GM06990 (cell line): Measurements from ENCODE around the gene KREMEN1.

Experiments used
- DNase-seq: peaks from one replicate; pipeline ENCODE4 v3.0.0-alpha.2; 2011; ENCODE audit not compliant: insufficient read length; ENCODE audit errors: extremely low read depth
- H3K27me3 ChIP-seq: replicated peaks from 2 replicates; pipeline ENCODE4 v1.6.0; 2011; ENCODE audit warnings: low read length; ENCODE audit not compliant: control insufficient read depth, insufficient read depth
- H3K36me3 ChIP-seq: 2 replicates; pipeline ENCODE4 v1.5.1; 2011; ENCODE audit warnings: low read length; ENCODE audit not compliant: control insufficient read depth, insufficient read depth
- H3K4me3 ChIP-seq: replicated peaks from 2 replicates; pipeline ENCODE4 v1.5.1; 2011; ENCODE audit warnings: low read depth, mild to moderate bottlenecking, control low read depth, low read length
- CTCF ChIP-seq: IDR thresholded peaks from 2 replicates; pipeline ENCODE4 v1.5.1; 2011; ENCODE audit warnings: low read length, control low read depth, mild to moderate bottlenecking, inconsistent platforms; ENCODE audit not compliant: insufficient read depth, poor library complexity, severe bottlenecking

Gene KREMEN1

GRCh38 chr22:29207562-29208501 is 135.0 kb downstream of the KREMEN1 start:
- TF ChIP-seq CTCF, result no peak
- H3K36me3 ChIP-seq, result no peaks in the 10 kb centered on the region
- H3K27me3 ChIP-seq, result no peaks in the 10 kb centered on the region
- no peak for DNase-seq
- peak overlapping the region; percentile 91 for H3K4me3 ChIP-seq

- peak overlapping the region; percentile 91 for H3K4me3 ChIP-seq
- no peak for DNase-seq
- no peak for TF ChIP-seq CTCF
Measured at GRCh38 chr22:29208502-29208862, 135.6 kb downstream of the KREMEN1 start.

GRCh38 chr22:29208879-29209623 is 136.2 kb downstream of the KREMEN1 start:
- Histone ChIP-seq H3K36me3 (no peaks in the 10 kb centered on the region), H3K4me3 (peak overlapping the region; percentile 91), H3K27me3 (no peaks in the 10 kb centered on the region)
- TF ChIP-seq CTCF, result no peak
- DNase-seq, result no peak

More at GRCh38 chr22:29208502-29208862, 135.6 kb downstream of the KREMEN1 start:
- Histone ChIP-seq H3K27me3 (no peaks in the 10 kb centered on the region), H3K36me3 (no peaks in the 10 kb centered on the region)

GRCh38 chr22:29209624-29209929 is 136.7 kb downstream of the KREMEN1 start:
- H3K4me3 ChIP-seq, result peak overlapping the region; percentile 91
- no peak for TF ChIP-seq CTCF
- H3K36me3 ChIP-seq, result no peaks in the 10 kb centered on the region
- DNase-seq, result no peak
- no peaks in the 10 kb centered on the region for H3K27me3 ChIP-seq

GRCh38 chr22:29211066-29211465 is 138.2 kb downstream of the KREMEN1 start:
- Histone ChIP-seq H3K27me3 (no peaks in the 10 kb centered on the region), H3K4me3 (no peak overlapping the region), H3K36me3 (peaks cover 3% of the 10 kb centered on the region)
- TF ChIP-seq CTCF, result no peak
- no peak for DNase-seq
